Motor neuron (in vitro differentiated cells): ENCODE results near the gene SYNPR. TPM values are rescaled to one million over a fixed set of nuclear protein-coding genes. Genes with fewer than 3 reads are reported as not detected.
A peak's percentile ranks its signal among the peaks of the same experiment; 100 is the strongest.

Experiments
- ATAC-seq, 8 experiments: fragments of 200-7000 bp; cut with Tn5 transposase; replicated peaks in 6 of 8; 2 replicates each; pipeline ENCODE4 v1.8.0; 2021; ENCODE audit warnings: mild to moderate bottlenecking in 8 of 8, moderate library complexity in 8 of 8
- H3K27ac ChIP-seq, 2 donors: fragments of 250-450 bp; sonication (Bioruptor Pico); 2 replicates each; pipeline ENCODE4 v1.9.0; 2021; ENCODE audit warnings: antibody characterized with exemption in 2 of 2, mild to moderate bottlenecking in 2 of 2, moderate library complexity in 1 of 2
- H3K4me1 ChIP-seq, 2 donors: fragments of 250-450 bp; sonication (Bioruptor Pico); replicated peaks in 1 of 2; 2 replicates each; pipeline ENCODE4 v1.6.1; 2021; ENCODE audit warnings: antibody characterized with exemption in 2 of 2, mild to moderate bottlenecking in 2 of 2, moderate library complexity in 1 of 2
- H3K4me3 ChIP-seq, 5 donors: fragments of 250-450 bp; sonication (Bioruptor Pico); 2 replicates each; pipeline ENCODE4 v1.9.0; 2021; ENCODE audit warnings: antibody characterized with exemption in 5 of 5, mild to moderate bottlenecking in 5 of 5, moderate library complexity in 4 of 5
- WGBS, 10 experiments: fragments of 450-650 bp; shearing (Covaris generic); methylation state at CpG; one replicate each; pipeline ENCODE4 v1.0.0; 2022; 5-methylcytosine and 5-hydroxymethylcytosine counted together
- in situ Hi-C, 9 experiments: fragments of 400-800 bp; cut with MboI; loops; one replicate each; pipeline ENCODE4 v1.15.0; 2021; ENCODE audit warnings: low sequenced_read_pairs in 9 of 9, low pct_unique_long_range_greater_than_20kb in 2 of 9; ENCODE audit not compliant: unreplicated experiment in 9 of 9
- total RNA-seq, 8 experiments: library from RNA; unstranded; fragments of 300-600 nt; gene quantifications; 2 replicates each; pipeline versions ENCODE4 v1.2.3 to v1.2.4, GENCODE V29; 2022

SYNPR gene
- total RNA-seq, 8 experiments from 2014 or later, result 0.18 to 6.3 (median 1.9) TPM

DNA sequence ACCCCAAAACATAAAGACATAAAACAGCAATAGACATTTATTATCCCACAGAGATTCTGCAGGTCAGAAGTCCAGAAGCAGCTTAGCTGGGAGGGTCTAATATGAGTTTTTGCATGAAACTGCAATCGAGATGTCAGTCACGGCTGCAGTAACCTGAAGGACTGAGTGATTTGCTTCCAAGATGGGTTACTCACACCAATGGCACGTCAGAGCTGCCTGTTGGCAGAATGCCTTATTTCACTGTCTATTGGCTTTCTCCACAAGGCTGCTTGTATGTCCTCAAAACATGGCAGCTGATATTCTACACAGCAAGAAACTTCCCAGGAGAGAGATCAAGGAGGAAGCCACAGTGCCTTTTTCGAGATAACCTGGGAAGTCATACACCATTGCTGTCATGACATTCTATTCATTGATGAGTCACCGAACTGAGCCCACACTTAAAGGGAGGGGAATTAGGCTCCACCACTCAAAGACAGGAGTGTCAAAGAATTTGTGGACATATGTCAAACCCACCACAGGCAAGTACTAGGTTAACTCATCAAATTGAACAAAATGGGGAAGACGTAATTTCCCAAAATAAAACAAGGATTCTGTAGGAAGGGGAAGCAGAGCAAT, 122.2 kb downstream of the SYNPR start:
- H3K4me3 ChIP-seq, result no peak overlapping the region
- no peak overlapping the region for H3K27ac ChIP-seq
- no peaks in the 10 kb centered on the region for H3K4me1 ChIP-seq
- in situ Hi-C loops, result no loop called here
- no peak for ATAC-seq
- WGBS, 10 experiments, result 0 to 100% (median 70%) methylated on average over 2 to 6 of the region's 6 CpGs; no CpG with 5 or more reads in 1 of the 10 experiments

DNA sequence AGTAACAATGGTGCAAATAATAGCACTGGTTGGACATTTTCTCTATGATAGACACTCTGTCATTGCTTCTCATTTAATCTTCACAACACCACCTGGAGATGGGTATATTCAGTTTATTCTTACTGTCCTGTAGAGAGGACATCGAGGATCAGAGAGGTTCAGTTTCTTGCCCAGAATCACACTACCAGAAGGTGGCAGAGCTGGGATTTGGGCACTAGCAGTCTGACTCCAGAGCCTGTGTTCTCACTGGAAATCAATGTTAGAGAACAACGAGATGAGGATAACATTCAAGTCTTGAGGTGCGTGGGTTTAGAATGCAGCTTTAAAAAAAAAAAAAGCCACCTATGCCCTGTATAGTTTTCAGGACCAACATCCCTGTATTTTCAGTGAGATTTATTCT, 127.8 kb downstream of the SYNPR start:
- no peak for ATAC-seq
- 0 to 100% (median 83%) methylated on average over 1 to 3 of the region's 3 CpGs for WGBS, 10 experiments
- no peaks in the 10 kb centered on the region for H3K4me1 ChIP-seq
- H3K4me3 ChIP-seq, result no peak overlapping the region
- in situ Hi-C loops, result no loop called here
- no peak overlapping the region for H3K27ac ChIP-seq

DNA sequence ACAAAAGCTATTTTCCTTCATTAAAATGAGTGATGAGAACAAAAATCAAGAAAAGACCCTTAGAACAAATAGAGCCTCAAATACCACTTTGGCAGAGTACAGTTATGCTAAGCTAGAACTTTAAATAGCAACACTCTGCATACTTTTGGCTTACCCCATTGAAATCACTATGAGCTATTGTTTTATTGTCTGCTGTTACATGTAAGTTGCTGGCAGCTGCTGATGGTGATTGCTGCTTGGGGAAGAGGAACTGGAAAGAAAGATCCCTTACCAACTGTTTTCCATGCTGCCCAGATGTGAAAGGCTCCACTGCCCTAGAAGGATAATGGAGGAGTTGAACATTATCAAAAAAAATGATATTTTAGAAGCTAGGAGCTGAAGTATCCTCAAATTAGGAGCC, 135.4 kb downstream of the SYNPR start:
- Histone ChIP-seq H3K4me3 (no peak overlapping the region), H3K27ac (no peak overlapping the region), H3K4me1 (peaks cover 0 to 6% of the 10 kb centered on the region in 2 donors)
- in situ Hi-C loops, result no loop called here
- peak in 1 of 8 experiments; percentile 37 for ATAC-seq

DNA sequence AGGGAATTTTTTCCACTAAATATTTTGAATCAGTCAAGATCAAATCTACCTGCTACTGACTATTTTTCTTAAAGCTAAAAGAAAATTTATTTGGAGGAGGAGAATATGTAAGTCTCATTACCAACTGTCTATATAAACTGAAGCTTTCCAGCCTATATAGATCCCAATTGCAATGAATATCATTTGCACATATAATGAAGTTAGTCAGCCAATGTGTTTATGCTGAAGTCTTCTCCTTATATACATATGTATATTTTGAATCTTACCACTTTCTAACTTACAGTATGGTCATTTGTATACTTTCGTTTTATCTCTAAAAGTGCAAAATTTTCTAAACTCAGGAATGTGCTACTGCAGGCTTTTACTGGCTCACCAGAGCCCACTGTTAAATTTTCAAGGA, 136.5 kb downstream of the SYNPR start:
- in situ Hi-C loops, result no loop called here
- 0 to 80% (median 50%) methylated on average over 1 of the region's 1 CpG; no CpG with 5 or more reads in 1 of the 10 experiments for WGBS, 10 experiments
- Histone ChIP-seq H3K4me1 (peaks cover 0 to 6% of the 10 kb centered on the region in 2 donors), H3K27ac (no peak overlapping the region), H3K4me3 (no peak overlapping the region)
- peak in 2 of 8 experiments; percentile 32 to 54 for ATAC-seq

DNA sequence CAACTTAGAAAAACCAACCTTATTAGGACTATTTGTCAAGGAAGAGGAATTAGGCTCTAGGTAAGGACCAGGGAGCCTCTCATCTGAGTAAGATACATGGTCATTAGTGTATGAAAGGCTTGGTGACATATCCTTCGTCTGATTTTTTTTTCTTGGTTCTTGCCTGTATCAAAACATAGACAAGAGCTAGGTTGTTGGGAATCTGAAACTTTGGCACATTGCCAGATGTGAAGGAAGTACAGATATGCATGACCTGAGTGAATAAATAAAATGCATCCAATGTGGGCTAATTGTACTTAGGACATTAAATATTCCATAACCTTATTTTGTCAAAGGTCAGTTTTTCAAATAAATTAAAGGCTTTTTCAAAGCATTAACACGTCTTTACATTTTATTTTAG, 151.8 kb downstream of the SYNPR start:
- WGBS, 10 experiments, result 0 to 90% (median 73%) methylated on average over 1 to 2 of the region's 2 CpGs; no CpG with 5 or more reads in 5 of the 10 experiments
- H3K27ac ChIP-seq, result no peak overlapping the region
- H3K4me3 ChIP-seq, result no peak overlapping the region
- peaks cover 0 to 13% of the 10 kb centered on the region in 2 donors for H3K4me1 ChIP-seq
- no peak for ATAC-seq
- in situ Hi-C loops, result no loop called here

DNA sequence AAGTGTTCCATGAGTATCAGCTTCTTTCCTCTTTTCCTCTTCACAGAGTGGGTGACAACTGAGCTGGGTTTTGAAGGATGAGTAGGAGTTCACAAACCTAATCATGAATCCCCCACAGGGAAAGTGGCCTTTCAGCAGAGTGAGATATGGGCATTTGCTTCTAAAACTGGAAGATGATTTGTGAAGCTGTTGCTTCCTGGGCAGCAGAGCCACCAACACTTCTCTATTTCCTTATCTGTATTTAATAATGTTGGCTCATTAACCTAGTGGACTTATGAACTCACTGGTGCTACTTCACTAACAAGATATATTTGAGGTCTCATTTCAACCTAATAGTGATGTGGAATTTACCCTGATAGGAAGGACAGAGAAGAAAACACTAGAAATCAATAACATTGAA, 152.8 kb downstream of the SYNPR start:
- ATAC-seq, result peak in 4 of 8 experiments; percentile 29 to 78 (median 67)
- no peak overlapping the region for H3K27ac ChIP-seq
- in situ Hi-C loops, result no loop called here
- no peak overlapping the region for H3K4me3 ChIP-seq
- peaks cover 0 to 13% of the 10 kb centered on the region in 2 donors for H3K4me1 ChIP-seq

DNA sequence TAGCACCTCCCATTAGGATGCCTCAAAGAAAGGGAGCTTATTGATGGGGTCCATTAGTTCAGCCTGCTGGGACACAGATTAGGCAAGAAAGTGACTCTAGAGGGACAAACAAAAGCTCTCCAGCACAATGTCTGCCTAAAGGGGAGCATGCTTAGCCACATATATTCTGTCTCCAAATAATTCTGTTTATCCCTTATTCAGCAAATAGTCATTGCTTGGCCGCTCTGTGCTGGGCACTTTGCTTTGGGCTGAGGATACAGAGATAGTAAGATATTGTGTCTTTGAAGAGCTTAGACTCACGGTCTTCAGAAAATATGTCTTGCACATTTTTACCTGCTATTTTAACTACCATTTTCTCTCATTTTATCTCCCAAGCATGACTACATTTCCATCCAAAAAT, 159.8 kb downstream of the SYNPR start:
- in situ Hi-C loops, result no loop called here
- Histone ChIP-seq H3K4me1 (peaks cover 0 to 4% of the 10 kb centered on the region in 2 donors), H3K4me3 (no peak overlapping the region), H3K27ac (no peak overlapping the region)
- ATAC-seq, result no peak
- WGBS, 10 experiments, result 20 to 100% (median 79%) methylated on average over 1 to 2 of the region's 2 CpGs; no CpG with 5 or more reads in 2 of the 10 experiments

DNA sequence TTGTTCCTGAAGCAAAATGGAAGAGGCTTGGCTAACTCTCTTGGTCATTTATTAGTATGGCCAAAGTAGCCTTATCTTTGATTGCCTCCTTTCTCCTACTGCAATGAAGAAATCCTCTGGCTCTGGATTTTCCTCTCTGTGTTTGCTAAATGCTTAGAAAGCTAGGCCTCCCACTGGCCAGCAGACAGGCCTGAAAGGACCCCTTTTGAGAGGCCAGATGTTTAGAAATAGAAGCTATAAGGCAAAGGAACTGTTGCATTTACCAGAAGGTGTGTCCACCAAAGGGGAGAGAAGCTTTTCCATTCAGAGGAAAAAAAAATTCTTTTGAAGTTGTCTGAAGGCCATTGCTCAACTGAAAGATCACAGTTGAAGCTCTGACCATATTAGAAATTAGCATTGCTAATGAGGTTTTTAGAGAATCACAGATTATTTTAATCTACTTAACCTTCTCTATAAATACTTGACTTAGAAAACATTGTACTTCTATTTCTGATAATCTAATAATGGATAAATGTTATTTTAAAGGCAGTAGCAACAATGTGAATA, 160.8 kb downstream of the SYNPR start:
- in situ Hi-C loops, result no loop called here
- no peak overlapping the region for H3K27ac ChIP-seq

DNA sequence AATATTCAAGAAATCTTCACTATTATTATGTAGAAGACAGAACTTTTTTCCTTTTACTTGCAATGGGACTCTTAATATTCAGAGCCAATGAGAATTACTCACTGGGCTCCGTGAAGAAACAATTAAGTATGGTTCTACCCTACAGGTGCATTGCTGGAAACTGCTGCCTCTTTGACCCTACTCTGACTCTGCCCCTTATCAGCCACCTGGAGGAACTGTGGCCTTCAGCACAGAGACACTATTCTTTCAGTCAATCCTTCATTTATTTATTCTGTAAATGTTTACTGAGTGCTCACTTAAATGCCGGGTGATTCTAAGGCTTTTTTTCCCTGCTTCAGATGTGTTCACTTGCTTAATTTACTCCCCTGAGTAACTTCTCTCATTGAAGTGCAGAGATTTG, 163.2 kb downstream of the SYNPR start:
- 21 to 60% (median 44%) methylated on average over 1 to 2 of the region's 2 CpGs; no CpG with 5 or more reads in 4 of the 10 experiments for WGBS, 10 experiments

More for the DNA sequence above, 160.8 kb downstream of the SYNPR start:
- ATAC-seq, result peak in 2 of 8 experiments; percentile 50 to 68
- H3K4me3 ChIP-seq, result no peak overlapping the region
- peaks cover 0 to 11% of the 10 kb centered on the region in 2 donors for H3K4me1 ChIP-seq

DNA sequence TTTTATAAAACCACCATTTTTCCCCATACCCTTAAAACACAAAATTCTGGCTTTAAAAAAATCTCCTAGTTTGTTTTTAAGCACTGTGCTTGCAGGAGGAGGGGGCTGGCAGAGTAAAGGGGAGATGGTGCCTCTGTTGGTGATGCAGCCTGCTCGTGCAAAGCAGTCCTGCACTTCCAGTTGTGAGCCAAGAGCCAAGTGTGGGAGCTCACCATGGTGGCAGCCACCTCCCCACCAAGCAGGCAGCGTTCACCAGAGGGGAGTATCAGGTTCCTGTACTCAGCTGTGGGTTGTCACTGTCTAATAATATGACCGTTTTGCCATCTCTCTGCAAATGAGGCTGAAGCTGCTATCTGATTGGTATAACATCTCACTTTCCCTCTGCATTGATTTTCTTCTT, 164.8 kb downstream of the SYNPR start:
- Histone ChIP-seq H3K4me1 (peaks cover 0 to 11% of the 10 kb centered on the region in 2 donors), H3K27ac (no peak overlapping the region), H3K4me3 (no peak overlapping the region)
- in situ Hi-C loops, result no loop called here
- peak in 5 of 8 experiments; percentile 9 to 73 (median 48) for ATAC-seq
- WGBS, 10 experiments, result 0 to 20% (median 5%) methylated on average over 1 to 2 of the region's 3 CpGs; no CpG with 5 or more reads in 4 of the 10 experiments

More for the DNA sequence above, 163.2 kb downstream of the SYNPR start:
- Histone ChIP-seq H3K27ac (no peak overlapping the region), H3K4me3 (no peak overlapping the region), H3K4me1 (peaks cover 0 to 11% of the 10 kb centered on the region in 2 donors)
- no peak for ATAC-seq
- in situ Hi-C loops, result no loop called here

DNA sequence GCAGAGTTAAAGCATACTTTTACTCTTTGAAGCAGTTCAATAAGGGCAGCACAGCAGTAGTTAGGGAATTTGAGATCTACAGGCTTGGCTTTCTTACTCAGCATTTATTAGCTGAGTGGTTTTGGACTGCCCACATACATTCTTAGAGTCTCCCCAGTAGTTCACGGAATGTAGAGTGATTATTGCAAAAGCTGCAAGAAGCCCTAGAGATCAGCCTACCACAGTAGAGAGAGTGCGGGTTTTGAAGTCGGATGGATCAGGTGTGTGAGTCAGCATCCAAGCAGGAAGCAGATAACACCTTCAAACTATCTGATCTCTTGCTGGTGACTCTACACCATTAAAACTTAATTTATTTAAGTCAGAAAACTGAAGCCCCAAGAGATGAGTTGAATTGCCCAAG, 171.9 kb downstream of the SYNPR start:
- Histone ChIP-seq H3K4me3 (no peak overlapping the region), H3K4me1 (no peaks in the 10 kb centered on the region), H3K27ac (no peak overlapping the region)
- 83 to 100% (median 100%) methylated on average over 1 to 3 of the region's 3 CpGs; no CpG with 5 or more reads in 5 of the 10 experiments for WGBS, 10 experiments
- in situ Hi-C loops, result no loop called here
- no peak for ATAC-seq

DNA sequence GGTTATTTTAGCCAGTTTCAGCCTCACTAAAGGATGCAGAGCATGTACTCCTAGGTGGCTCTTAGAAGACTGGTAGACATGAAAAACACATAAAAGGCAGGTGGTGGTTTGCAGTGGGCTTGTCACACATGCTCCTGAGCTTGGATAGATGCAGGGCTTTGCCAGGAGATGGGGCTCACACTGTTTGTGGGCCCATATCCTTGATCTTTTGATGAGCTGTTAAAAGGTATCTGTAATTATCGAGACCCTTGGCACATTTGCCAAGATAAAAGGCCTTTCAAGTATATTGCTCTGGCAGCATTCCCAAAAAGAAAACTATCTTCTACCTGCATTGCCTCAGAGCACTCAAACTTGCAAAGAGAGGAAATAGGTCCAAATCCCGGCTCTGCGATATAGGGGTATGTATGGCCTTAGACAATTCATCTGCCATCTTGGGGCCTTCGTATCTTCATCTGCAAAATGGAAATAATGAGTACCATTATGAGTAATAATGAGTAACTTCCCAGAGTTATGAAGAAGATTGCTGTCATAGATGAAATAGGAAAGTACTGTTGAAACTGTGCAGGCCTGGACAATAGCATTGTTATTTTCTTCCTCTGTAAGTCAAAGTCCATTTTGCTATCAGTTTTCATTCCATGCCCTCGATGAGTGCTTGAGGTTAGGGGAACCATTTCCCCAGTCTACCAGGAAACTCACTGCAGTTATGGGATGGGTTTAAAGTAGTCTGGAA, 172.7 kb downstream of the SYNPR start:
- H3K27ac ChIP-seq, result no peak overlapping the region
- no peak overlapping the region for H3K4me3 ChIP-seq
- H3K4me1 ChIP-seq, result no peaks in the 10 kb centered on the region
- WGBS, 10 experiments, result 14 to 100% (median 93%) methylated on average over 1 to 5 of the region's 5 CpGs; no CpG with 5 or more reads in 1 of the 10 experiments
- no peak for ATAC-seq
- in situ Hi-C loops, result no loop called here

DNA sequence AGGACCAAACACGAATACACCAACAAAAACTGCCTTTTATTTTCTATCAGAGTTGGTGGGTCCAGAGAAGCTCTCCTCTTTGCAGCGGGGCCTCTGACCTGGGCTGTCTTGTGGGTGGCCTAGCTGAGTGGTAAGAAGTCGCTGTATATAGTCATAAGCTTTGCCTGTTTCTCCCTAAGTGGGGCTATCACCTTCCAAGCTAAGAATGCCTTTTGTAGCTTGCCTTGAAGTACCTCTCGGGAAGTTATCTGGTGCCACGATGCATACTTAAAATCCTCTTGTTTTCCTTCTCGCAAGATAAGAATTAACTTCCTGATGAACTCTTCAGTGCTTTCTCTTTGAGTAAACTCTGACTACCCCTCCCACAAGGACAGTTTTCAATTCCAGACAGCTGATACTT, 178.8 kb downstream of the SYNPR start:
- in situ Hi-C loops, result no loop called here
- Histone ChIP-seq H3K4me1 (no peaks in the 10 kb centered on the region), H3K27ac (no peak overlapping the region), H3K4me3 (no peak overlapping the region)
- WGBS, 10 experiments, result 22 to 100% (median 91%) methylated on average over 1 to 6 of the region's 6 CpGs; no CpG with 5 or more reads in 1 of the 10 experiments
- no peak for ATAC-seq
